GM12874 (cell line): ENCODE data around the gene SFRP5.

Source experiments
- TF ChIP-seq, protein P1 (sequence below): IDR thresholded peaks from 2 replicates; pipeline ENCODE4 v1.5.1; 2011; ENCODE audit warnings: low read depth, mild to moderate bottlenecking, control low read depth, low read length, moderate library complexity; ENCODE audit not compliant: insufficient read depth

SFRP5 gene

GRCh38 chr10:97771913-97772823 lies at the start of gene SFRP5:
Gene SFRP5, minus strand, starts transcription at chr10:97771999. Its CDS starts 166 bp downstream, at chr10:97771833.
- TF ChIP-seq, protein P1, sequence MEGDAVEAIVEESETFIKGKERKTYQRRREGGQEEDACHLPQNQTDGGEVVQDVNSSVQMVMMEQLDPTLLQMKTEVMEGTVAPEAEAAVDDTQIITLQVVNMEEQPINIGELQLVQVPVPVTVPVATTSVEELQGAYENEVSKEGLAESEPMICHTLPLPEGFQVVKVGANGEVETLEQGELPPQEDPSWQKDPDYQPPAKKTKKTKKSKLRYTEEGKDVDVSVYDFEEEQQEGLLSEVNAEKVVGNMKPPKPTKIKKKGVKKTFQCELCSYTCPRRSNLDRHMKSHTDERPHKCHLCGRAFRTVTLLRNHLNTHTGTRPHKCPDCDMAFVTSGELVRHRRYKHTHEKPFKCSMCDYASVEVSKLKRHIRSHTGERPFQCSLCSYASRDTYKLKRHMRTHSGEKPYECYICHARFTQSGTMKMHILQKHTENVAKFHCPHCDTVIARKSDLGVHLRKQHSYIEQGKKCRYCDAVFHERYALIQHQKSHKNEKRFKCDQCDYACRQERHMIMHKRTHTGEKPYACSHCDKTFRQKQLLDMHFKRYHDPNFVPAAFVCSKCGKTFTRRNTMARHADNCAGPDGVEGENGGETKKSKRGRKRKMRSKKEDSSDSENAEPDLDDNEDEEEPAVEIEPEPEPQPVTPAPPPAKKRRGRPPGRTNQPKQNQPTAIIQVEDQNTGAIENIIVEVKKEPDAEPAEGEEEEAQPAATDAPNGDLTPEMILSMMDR = no peak

GRCh38 chr10:97820096-97820704 lies 48.4 kb upstream of the SFRP5 start:
- TF ChIP-seq, protein P1 = no peak

- TF ChIP-seq, protein P1 = no peak
Measured at GRCh38 chr10:97818572-97818971, 46.8 kb upstream of the SFRP5 start.

- TF ChIP-seq, protein P1 = no peak
Measured at GRCh38 chr10:97816609-97817008, 44.8 kb upstream of the SFRP5 start.

- TF ChIP-seq, protein P1 = no peak
Measured at GRCh38 chr10:97814996-97815395, 43.2 kb upstream of the SFRP5 start.

GRCh38 chr10:97813311-97813710 lies 41.5 kb upstream of the SFRP5 start:
- TF ChIP-seq, protein P1 = no peak

DNA sequence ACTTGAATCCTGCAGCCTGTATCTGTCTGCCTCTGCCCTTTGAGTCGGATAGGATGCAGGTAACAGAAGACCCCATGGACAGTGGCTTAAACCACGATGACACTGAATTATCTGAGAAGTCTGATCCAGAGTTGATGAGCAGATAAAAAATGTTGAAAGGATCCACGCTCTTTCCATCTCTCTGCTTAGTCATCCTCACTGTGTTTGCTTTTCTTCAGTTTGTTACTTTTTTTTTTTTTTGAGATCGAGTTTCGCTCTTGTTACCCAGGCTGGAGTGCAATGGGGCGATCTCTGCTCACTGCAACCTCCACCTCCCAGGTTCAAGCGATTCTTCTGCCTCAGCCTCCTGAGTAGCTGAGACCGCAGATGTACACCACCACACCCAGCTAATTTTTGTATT lies 40.9 kb upstream of the SFRP5 start:
- TF ChIP-seq, protein P1 = no peak
